H1 (cell line): ENCODE measurements around the gene PTPN18. TPM values are rescaled to one million over a fixed set of nuclear protein-coding genes. Genes with fewer than 3 reads are reported as not detected.

Experiments used
- CBX5 ChIP-seq: fragments of 300-800, 300-1000 bp; sonication (generic); IDR thresholded peaks from 2 replicates; pipeline ENCODE4 v1.7.1; 2016; ENCODE audit warnings: antibody characterized with exemption, low read length, low read depth
- CEBPB ChIP-seq: IDR thresholded peaks from 2 replicates; pipeline ENCODE4 v1.6.1; 2012; ENCODE audit warnings: low read depth, low read length
- EGR1 ChIP-seq: IDR thresholded peaks from 2 replicates; pipeline ENCODE4 v1.6.1; 2011; ENCODE audit warnings: low read depth, low read length, borderline replicate concordance
- EP300 ChIP-seq, 2 experiments: IDR thresholded peaks; 1 replicate in 1 of 2; 2 replicates in 1 of 2; pipeline ENCODE4 v1.6.1; 2011 to 2012; ENCODE audit warnings: low read depth in 2 of 2, low read length in 2 of 2, mild to moderate bottlenecking in 2 of 2, borderline replicate concordance in 1 of 2, inconsistent platforms in 1 of 2, moderate library complexity in 1 of 2
- GABPA ChIP-seq: IDR thresholded peaks from 2 replicates; pipeline ENCODE4 v1.6.1; 2011; ENCODE audit warnings: mild to moderate bottlenecking, low read length, moderate library complexity, borderline replicate concordance; ENCODE audit not compliant: insufficient read depth
- KDM5A ChIP-seq: fragments of 200-600 bp; IDR thresholded peaks from 2 replicates; pipeline ENCODE4 v1.7.1; 2012; ENCODE audit warnings: mild to moderate bottlenecking, low read length, inconsistent platforms, mixed read lengths
- POLR2A ChIP-seq, 2 experiments: IDR thresholded peaks; 1 replicate in 1 of 2; 2 replicates in 1 of 2; pipeline ENCODE4 v1.6.1; 2011; ENCODE audit warnings: low read depth in 2 of 2, low read length in 2 of 2, mild to moderate bottlenecking in 2 of 2; ENCODE audit errors: control extremely low read depth in 1 of 2
- TCF12 ChIP-seq: IDR thresholded peaks from 2 replicates; pipeline ENCODE4 v1.6.1; 2011; ENCODE audit warnings: low read depth, mild to moderate bottlenecking, low read length
- polyA plus RNA-seq, 7 experiments: library from polyadenylated mRNA; depleted of rRNA in 3 of 7; stranded (reverse) in 5 of 7; unstranded in 2 of 7; fragments of >200 nt in 5 of 7; fragments of 200-250 nt in 2 of 7; gene quantifications; 1 replicate in 5 of 7; 2 replicates in 1 of 7; 4 replicates in 1 of 7; pipeline versions ENCODE4 v1.2.1 to v1.2.3, GENCODE V29; 2011 to 2013; ENCODE audit warnings: missing spikeins in 2 of 7, mixed read lengths in 2 of 7
- total RNA-seq: library from RNA; stranded (reverse); fragmentation: NEBNext Ultra II Directional; extraction: Animal tissue kit (Norgen Biotek cat#: 25700); gene quantifications from 2 replicates; pipeline ENCODE4 v1.2.1, GENCODE V29; 2021
- TF ChIP-seq, protein P1 (sequence below): fragments of 300-600 bp; sonication (generic); IDR thresholded peaks from 2 replicates; pipeline ENCODE4 v1.7.1; 2012; ENCODE audit warnings: low read length, moderate library complexity, mild to moderate bottlenecking, inconsistent platforms; ENCODE audit not compliant: insufficient replicate concordance

Gene PTPN18
- total and polyA plus RNA-seq, 2 of the 8 experiments (the other 6 are each of a cell fraction or from before 2014, with no cell fraction given), result 13.2 to 14.7 TPM

DNA sequence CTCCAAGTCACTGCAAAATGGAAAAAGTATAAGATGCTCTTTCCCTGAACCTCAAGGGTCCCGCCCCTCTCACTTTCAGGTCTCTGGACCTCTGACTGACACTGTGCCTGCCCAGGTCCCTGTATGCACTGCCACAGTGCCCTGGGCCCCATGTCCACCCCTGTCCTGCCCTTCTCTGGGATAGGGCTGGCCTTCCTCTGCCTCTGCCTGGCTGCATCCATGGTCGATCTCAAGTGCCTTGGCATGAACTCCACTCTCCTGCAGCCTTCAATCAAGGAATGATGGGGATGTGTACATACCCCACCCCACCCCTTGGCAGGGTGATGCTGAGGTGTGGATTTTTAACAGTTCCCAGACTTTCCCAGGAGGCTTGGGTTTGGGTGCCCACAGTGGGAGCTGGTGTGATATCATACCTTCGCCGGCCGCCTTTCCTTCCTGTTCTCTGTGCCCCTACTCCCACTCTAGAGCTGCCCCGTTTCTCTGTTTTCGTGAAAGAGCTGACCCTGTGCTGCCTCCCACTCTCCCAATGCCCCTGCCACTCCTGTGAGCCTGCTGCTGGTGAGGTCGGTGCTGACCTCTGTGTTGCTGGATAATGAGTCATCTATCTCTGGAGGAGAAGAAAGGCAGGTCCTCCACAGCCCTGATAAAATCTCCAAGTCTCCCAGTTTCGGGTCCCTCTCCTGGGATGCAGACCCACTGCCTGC, 18.9 kb downstream of the PTPN18 start (continued):
- TF ChIP-seq, protein P1, sequence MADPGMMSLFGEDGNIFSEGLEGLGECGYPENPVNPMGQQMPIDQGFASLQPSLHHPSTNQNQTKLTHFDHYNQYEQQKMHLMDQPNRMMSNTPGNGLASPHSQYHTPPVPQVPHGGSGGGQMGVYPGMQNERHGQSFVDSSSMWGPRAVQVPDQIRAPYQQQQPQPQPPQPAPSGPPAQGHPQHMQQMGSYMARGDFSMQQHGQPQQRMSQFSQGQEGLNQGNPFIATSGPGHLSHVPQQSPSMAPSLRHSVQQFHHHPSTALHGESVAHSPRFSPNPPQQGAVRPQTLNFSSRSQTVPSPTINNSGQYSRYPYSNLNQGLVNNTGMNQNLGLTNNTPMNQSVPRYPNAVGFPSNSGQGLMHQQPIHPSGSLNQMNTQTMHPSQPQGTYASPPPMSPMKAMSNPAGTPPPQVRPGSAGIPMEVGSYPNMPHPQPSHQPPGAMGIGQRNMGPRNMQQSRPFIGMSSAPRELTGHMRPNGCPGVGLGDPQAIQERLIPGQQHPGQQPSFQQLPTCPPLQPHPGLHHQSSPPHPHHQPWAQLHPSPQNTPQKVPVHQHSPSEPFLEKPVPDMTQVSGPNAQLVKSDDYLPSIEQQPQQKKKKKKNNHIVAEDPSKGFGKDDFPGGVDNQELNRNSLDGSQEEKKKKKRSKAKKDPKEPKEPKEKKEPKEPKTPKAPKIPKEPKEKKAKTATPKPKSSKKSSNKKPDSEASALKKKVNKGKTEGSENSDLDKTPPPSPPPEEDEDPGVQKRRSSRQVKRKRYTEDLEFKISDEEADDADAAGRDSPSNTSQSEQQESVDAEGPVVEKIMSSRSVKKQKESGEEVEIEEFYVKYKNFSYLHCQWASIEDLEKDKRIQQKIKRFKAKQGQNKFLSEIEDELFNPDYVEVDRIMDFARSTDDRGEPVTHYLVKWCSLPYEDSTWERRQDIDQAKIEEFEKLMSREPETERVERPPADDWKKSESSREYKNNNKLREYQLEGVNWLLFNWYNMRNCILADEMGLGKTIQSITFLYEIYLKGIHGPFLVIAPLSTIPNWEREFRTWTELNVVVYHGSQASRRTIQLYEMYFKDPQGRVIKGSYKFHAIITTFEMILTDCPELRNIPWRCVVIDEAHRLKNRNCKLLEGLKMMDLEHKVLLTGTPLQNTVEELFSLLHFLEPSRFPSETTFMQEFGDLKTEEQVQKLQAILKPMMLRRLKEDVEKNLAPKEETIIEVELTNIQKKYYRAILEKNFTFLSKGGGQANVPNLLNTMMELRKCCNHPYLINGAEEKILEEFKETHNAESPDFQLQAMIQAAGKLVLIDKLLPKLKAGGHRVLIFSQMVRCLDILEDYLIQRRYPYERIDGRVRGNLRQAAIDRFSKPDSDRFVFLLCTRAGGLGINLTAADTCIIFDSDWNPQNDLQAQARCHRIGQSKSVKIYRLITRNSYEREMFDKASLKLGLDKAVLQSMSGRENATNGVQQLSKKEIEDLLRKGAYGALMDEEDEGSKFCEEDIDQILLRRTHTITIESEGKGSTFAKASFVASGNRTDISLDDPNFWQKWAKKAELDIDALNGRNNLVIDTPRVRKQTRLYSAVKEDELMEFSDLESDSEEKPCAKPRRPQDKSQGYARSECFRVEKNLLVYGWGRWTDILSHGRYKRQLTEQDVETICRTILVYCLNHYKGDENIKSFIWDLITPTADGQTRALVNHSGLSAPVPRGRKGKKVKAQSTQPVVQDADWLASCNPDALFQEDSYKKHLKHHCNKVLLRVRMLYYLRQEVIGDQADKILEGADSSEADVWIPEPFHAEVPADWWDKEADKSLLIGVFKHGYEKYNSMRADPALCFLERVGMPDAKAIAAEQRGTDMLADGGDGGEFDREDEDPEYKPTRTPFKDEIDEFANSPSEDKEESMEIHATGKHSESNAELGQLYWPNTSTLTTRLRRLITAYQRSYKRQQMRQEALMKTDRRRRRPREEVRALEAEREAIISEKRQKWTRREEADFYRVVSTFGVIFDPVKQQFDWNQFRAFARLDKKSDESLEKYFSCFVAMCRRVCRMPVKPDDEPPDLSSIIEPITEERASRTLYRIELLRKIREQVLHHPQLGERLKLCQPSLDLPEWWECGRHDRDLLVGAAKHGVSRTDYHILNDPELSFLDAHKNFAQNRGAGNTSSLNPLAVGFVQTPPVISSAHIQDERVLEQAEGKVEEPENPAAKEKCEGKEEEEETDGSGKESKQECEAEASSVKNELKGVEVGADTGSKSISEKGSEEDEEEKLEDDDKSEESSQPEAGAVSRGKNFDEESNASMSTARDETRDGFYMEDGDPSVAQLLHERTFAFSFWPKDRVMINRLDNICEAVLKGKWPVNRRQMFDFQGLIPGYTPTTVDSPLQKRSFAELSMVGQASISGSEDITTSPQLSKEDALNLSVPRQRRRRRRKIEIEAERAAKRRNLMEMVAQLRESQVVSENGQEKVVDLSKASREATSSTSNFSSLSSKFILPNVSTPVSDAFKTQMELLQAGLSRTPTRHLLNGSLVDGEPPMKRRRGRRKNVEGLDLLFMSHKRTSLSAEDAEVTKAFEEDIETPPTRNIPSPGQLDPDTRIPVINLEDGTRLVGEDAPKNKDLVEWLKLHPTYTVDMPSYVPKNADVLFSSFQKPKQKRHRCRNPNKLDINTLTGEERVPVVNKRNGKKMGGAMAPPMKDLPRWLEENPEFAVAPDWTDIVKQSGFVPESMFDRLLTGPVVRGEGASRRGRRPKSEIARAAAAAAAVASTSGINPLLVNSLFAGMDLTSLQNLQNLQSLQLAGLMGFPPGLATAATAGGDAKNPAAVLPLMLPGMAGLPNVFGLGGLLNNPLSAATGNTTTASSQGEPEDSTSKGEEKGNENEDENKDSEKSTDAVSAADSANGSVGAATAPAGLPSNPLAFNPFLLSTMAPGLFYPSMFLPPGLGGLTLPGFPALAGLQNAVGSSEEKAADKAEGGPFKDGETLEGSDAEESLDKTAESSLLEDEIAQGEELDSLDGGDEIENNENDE, result no peak
- no peak for TF ChIP-seq TCF12
- TF ChIP-seq CBX5, result no peak
- TF ChIP-seq POLR2A (IDR thresholded peaks at IDR 0.05; ENCODE audit: control extremely low read depth in 1 of 2, low read depth in 2 of 2, low read length in 2 of 2), result no peak
- TF ChIP-seq EGR1, result no peak
- TF ChIP-seq KDM5A, result no peak
- no peak for TF ChIP-seq GABPA
- TF ChIP-seq EP300 (IDR thresholded peaks at IDR 0.05; ENCODE audit: borderline replicate concordance in 1 of 2, low read depth in 2 of 2, low read length in 2 of 2), result no peak
- TF ChIP-seq CEBPB, result no peak
